ENCODE data around the gene LMTK3.
"Not testable (repeated sequence)": the region's sequence is repeated elsewhere in the genome, so short reads cannot be mapped to it uniquely, and the experiment has no call there.

Gene LMTK3

GRCh38 chr19:48538057-48538456 lies 26.4 kb upstream of the LMTK3 start:
- H3K4me3 ChIP-seq (ENCODE audit: low read depth in 1 of 5, low read length in 5 of 5); H3K27ac ChIP-seq (ENCODE audit: low read depth, low read length); H3K9me3 ChIP-seq (ENCODE audit: control insufficient read depth in 5 of 5, low read length in 5 of 5); H3K9ac ChIP-seq (ENCODE audit: low read length in 5 of 5); H3K36me3 ChIP-seq (ENCODE audit: control insufficient read depth in 5 of 5, insufficient read depth in 5 of 5, low read length in 5 of 5); H3K27me3 ChIP-seq (ENCODE audit: control insufficient read depth in 5 of 5, insufficient read depth in 4 of 5, low read length in 5 of 5); H3K4me1 ChIP-seq (ENCODE audit: control insufficient read depth in 5 of 5, insufficient read depth in 5 of 5, low read length in 5 of 5): not testable (repeated sequence)

GRCh38 chr19:48537541-48537940 lies 25.9 kb upstream of the LMTK3 start:
- Histone ChIP-seq H3K9me3 (ENCODE audit: control insufficient read depth in 5 of 5, low read length in 5 of 5) (no peaks in the 10 kb centered on the region), H3K36me3 (ENCODE audit: control insufficient read depth in 5 of 5, insufficient read depth in 5 of 5, low read length in 5 of 5) (no peaks in the 10 kb centered on the region), H3K9ac (ENCODE audit: low read length in 5 of 5) (no peak overlapping the region), H3K27ac (ENCODE audit: low read depth, low read length) (no peak overlapping the region), H3K4me1 (ENCODE audit: control insufficient read depth in 5 of 5, insufficient read depth in 5 of 5, low read length in 5 of 5) (peaks cover 0 to 4% (median 0%) of the 10 kb centered on the region in 5 donors), H3K4me3 (ENCODE audit: low read depth in 1 of 5, low read length in 5 of 5) (no peak overlapping the region), H3K27me3 (ENCODE audit: control insufficient read depth in 5 of 5, insufficient read depth in 4 of 5, low read length in 5 of 5) (no peaks in the 10 kb centered on the region)

- Histone ChIP-seq H3K27ac (ENCODE audit: low read depth, low read length) (no peak overlapping the region), H3K4me1 (ENCODE audit: control insufficient read depth in 5 of 5, insufficient read depth in 5 of 5, low read length in 5 of 5) (no peaks in the 10 kb centered on the region), H3K9me3 (ENCODE audit: control insufficient read depth in 5 of 5, low read length in 5 of 5) (peaks cover 3 to 7% (median 6%) of the 10 kb centered on the region in 5 donors), H3K4me3 (ENCODE audit: low read depth in 1 of 5, low read length in 5 of 5) (no peak overlapping the region), H3K9ac (ENCODE audit: low read length in 5 of 5) (no peak overlapping the region), H3K36me3 (ENCODE audit: control insufficient read depth in 5 of 5, insufficient read depth in 5 of 5, low read length in 5 of 5) (no peaks in the 10 kb centered on the region), H3K27me3 (ENCODE audit: control insufficient read depth in 5 of 5, insufficient read depth in 4 of 5, low read length in 5 of 5) (peaks cover 0 to 4% (median 0%) of the 10 kb centered on the region in 5 donors)
Measured at GRCh38 chr19:48533770-48534169, 22.1 kb upstream of the LMTK3 start.

GRCh38 chr19:48530770-48531169 lies 19.1 kb upstream of the LMTK3 start:
- H3K4me1 ChIP-seq (ENCODE audit: control insufficient read depth in 5 of 5, insufficient read depth in 5 of 5, low read length in 5 of 5): no peaks in the 10 kb centered on the region
- H3K9me3 ChIP-seq (ENCODE audit: control insufficient read depth in 5 of 5, low read length in 5 of 5): peaks cover 3 to 19% (median 12%) of the 10 kb centered on the region in 5 donors
- peaks cover 0 to 4% (median 0%) of the 10 kb centered on the region in 5 donors for H3K27me3 ChIP-seq (ENCODE audit: control insufficient read depth in 5 of 5, insufficient read depth in 4 of 5, low read length in 5 of 5)
- no peak overlapping the region for H3K9ac ChIP-seq (ENCODE audit: low read length in 5 of 5)
- no peaks in the 10 kb centered on the region for H3K36me3 ChIP-seq (ENCODE audit: control insufficient read depth in 5 of 5, insufficient read depth in 5 of 5, low read length in 5 of 5)
- no peak overlapping the region for H3K27ac ChIP-seq (ENCODE audit: low read depth, low read length)
- no peak overlapping the region for H3K4me3 ChIP-seq (ENCODE audit: low read depth in 1 of 5, low read length in 5 of 5)

GRCh38 chr19:48530066-48530720 lies 18.6 kb upstream of the LMTK3 start:
- Histone ChIP-seq H3K4me1 (ENCODE audit: control insufficient read depth in 5 of 5, insufficient read depth in 5 of 5, low read length in 5 of 5) (no peaks in the 10 kb centered on the region), H3K9ac (ENCODE audit: low read length in 5 of 5) (no peak overlapping the region), H3K27ac (ENCODE audit: low read depth, low read length) (no peak overlapping the region), H3K27me3 (ENCODE audit: control insufficient read depth in 5 of 5, insufficient read depth in 4 of 5, low read length in 5 of 5) (peaks cover 0 to 4% (median 0%) of the 10 kb centered on the region in 5 donors), H3K9me3 (ENCODE audit: control insufficient read depth in 5 of 5, low read length in 5 of 5) (peaks cover 3 to 19% (median 12%) of the 10 kb centered on the region in 5 donors), H3K4me3 (ENCODE audit: low read depth in 1 of 5, low read length in 5 of 5) (no peak overlapping the region), H3K36me3 (ENCODE audit: control insufficient read depth in 5 of 5, insufficient read depth in 5 of 5, low read length in 5 of 5) (no peaks in the 10 kb centered on the region)

- Histone ChIP-seq H3K9me3 (ENCODE audit: control insufficient read depth in 5 of 5, low read length in 5 of 5) (peaks cover 5 to 28% (median 17%) of the 10 kb centered on the region in 5 donors), H3K27me3 (ENCODE audit: control insufficient read depth in 5 of 5, insufficient read depth in 4 of 5, low read length in 5 of 5) (peaks cover 0 to 4% (median 0%) of the 10 kb centered on the region in 5 donors), H3K4me1 (ENCODE audit: control insufficient read depth in 5 of 5, insufficient read depth in 5 of 5, low read length in 5 of 5) (no peaks in the 10 kb centered on the region), H3K27ac (ENCODE audit: low read depth, low read length) (no peak overlapping the region), H3K4me3 (ENCODE audit: low read depth in 1 of 5, low read length in 5 of 5) (no peak overlapping the region), H3K9ac (ENCODE audit: low read length in 5 of 5) (no peak overlapping the region), H3K36me3 (ENCODE audit: control insufficient read depth in 5 of 5, insufficient read depth in 5 of 5, low read length in 5 of 5) (no peaks in the 10 kb centered on the region)
Measured at GRCh38 chr19:48529156-48529555, 17.5 kb upstream of the LMTK3 start.

GRCh38 chr19:48524732-48525131 lies 13.1 kb upstream of the LMTK3 start:
- H3K36me3 ChIP-seq (ENCODE audit: control insufficient read depth in 5 of 5, insufficient read depth in 5 of 5, low read length in 5 of 5): no peaks in the 10 kb centered on the region
- no peaks in the 10 kb centered on the region for H3K27me3 ChIP-seq (ENCODE audit: control insufficient read depth in 5 of 5, insufficient read depth in 4 of 5, low read length in 5 of 5)
- H3K9ac ChIP-seq (ENCODE audit: low read length in 5 of 5): no peak overlapping the region
- no peaks in the 10 kb centered on the region for H3K4me1 ChIP-seq (ENCODE audit: control insufficient read depth in 5 of 5, insufficient read depth in 5 of 5, low read length in 5 of 5)
- no peak overlapping the region for H3K27ac ChIP-seq (ENCODE audit: low read depth, low read length)
- H3K4me3 ChIP-seq (ENCODE audit: low read depth in 1 of 5, low read length in 5 of 5): no peak overlapping the region
- H3K9me3 ChIP-seq (ENCODE audit: control insufficient read depth in 5 of 5, low read length in 5 of 5): peaks cover 5 to 31% (median 19%) of the 10 kb centered on the region in 5 donors

- peaks cover 5 to 29% (median 17%) of the 10 kb centered on the region in 5 donors for H3K9me3 ChIP-seq (ENCODE audit: control insufficient read depth in 5 of 5, low read length in 5 of 5)
- no peaks in the 10 kb centered on the region for H3K4me1 ChIP-seq (ENCODE audit: control insufficient read depth in 5 of 5, insufficient read depth in 5 of 5, low read length in 5 of 5)
- no peak overlapping the region for H3K4me3 ChIP-seq (ENCODE audit: low read depth in 1 of 5, low read length in 5 of 5)
- H3K27ac ChIP-seq (ENCODE audit: low read depth, low read length): no peak overlapping the region
- H3K36me3 ChIP-seq (ENCODE audit: control insufficient read depth in 5 of 5, insufficient read depth in 5 of 5, low read length in 5 of 5): no peaks in the 10 kb centered on the region
- H3K9ac ChIP-seq (ENCODE audit: low read length in 5 of 5): no peak overlapping the region
- no peaks in the 10 kb centered on the region for H3K27me3 ChIP-seq (ENCODE audit: control insufficient read depth in 5 of 5, insufficient read depth in 4 of 5, low read length in 5 of 5)
Measured at GRCh38 chr19:48524221-48524620, 12.6 kb upstream of the LMTK3 start.

GRCh38 chr19:48520134-48520533 lies 8.5 kb upstream of the LMTK3 start:
- Histone ChIP-seq H3K9ac (ENCODE audit: low read length in 5 of 5) (no peak overlapping the region), H3K27me3 (ENCODE audit: control insufficient read depth in 5 of 5, insufficient read depth in 4 of 5, low read length in 5 of 5) (no peaks in the 10 kb centered on the region), H3K4me3 (ENCODE audit: low read depth in 1 of 5, low read length in 5 of 5) (no peak overlapping the region), H3K9me3 (ENCODE audit: control insufficient read depth in 5 of 5, low read length in 5 of 5) (peaks cover 2 to 12% (median 8%) of the 10 kb centered on the region in 5 donors), H3K36me3 (ENCODE audit: control insufficient read depth in 5 of 5, insufficient read depth in 5 of 5, low read length in 5 of 5) (no peaks in the 10 kb centered on the region), H3K27ac (ENCODE audit: low read depth, low read length) (no peak overlapping the region), H3K4me1 (ENCODE audit: control insufficient read depth in 5 of 5, insufficient read depth in 5 of 5, low read length in 5 of 5) (no peaks in the 10 kb centered on the region)

- H3K27ac ChIP-seq (ENCODE audit: low read depth, low read length); H3K4me3 ChIP-seq (ENCODE audit: low read depth in 1 of 5, low read length in 5 of 5); H3K9ac ChIP-seq (ENCODE audit: low read length in 5 of 5); H3K4me1 ChIP-seq (ENCODE audit: control insufficient read depth in 5 of 5, insufficient read depth in 5 of 5, low read length in 5 of 5); H3K27me3 ChIP-seq (ENCODE audit: control insufficient read depth in 5 of 5, insufficient read depth in 4 of 5, low read length in 5 of 5); H3K36me3 ChIP-seq (ENCODE audit: control insufficient read depth in 5 of 5, insufficient read depth in 5 of 5, low read length in 5 of 5); H3K9me3 ChIP-seq (ENCODE audit: control insufficient read depth in 5 of 5, low read length in 5 of 5): not testable (repeated sequence)
Measured at GRCh38 chr19:48519426-48519825, 7.8 kb upstream of the LMTK3 start.

Measured in subcutaneous abdominal adipose tissue (tissue), 5 donors.